T-helper 2 cell treated with Interferon-gamma antibody and Interleukin-4, amounts not matched to agents 100 ng/mL and 5 ng/mL, for 36 hours (primary cell): ENCODE measurements around the gene SERPINA3. TPM values are rescaled to one million over a fixed set of nuclear protein-coding genes. Genes with fewer than 3 reads are reported as not detected.
"Not testable (repeated sequence)": the region's sequence is repeated elsewhere in the genome, so short reads cannot be mapped to it uniquely, and the experiment has no call there.

ENCODE experiments used
- intact Hi-C: fragments of 100-400 bp; cut with micrococcal nuclease; formaldehyde crosslinking; loops from one replicate; pipeline ENCODE4 v1.15.1; 2023
- total RNA-seq: library from RNA; stranded (reverse); gene quantifications from 2 replicates; pipeline ENCODE4 v1.2.3, GENCODE V29; 2022

SERPINA3 gene
- not detected in 2 replicates for total RNA-seq

GRCh38 chr14:94612174-94612573 is at the start of gene SERPINA3:
Gene SERPINA3 (plus strand): TSS chr14:94612391. CDS start chr14:94614442, 2,051 bp downstream.
- intact Hi-C loops = no loop called here

- intact Hi-C loops = no loop called here
Measured at GRCh38 chr14:94562941-94563883, 49.0 kb upstream of the SERPINA3 start.

GRCh38 chr14:94564381-94564780 is 47.8 kb upstream of the SERPINA3 start:
- intact Hi-C loops = no loop called here

GRCh38 chr14:94568186-94568585 is 44.0 kb upstream of the SERPINA3 start:
- intact Hi-C loops = no loop called here

- intact Hi-C loops = no loop called here
Measured at GRCh38 chr14:94569381-94570001, 42.7 kb upstream of the SERPINA3 start.

- intact Hi-C loops = no loop called here
Measured at GRCh38 chr14:94570002-94570400, 42.2 kb upstream of the SERPINA3 start.

- intact Hi-C loops = no loop called here
Measured at GRCh38 chr14:94570440-94570839, 41.8 kb upstream of the SERPINA3 start.

- intact Hi-C loops = no loop called here
Measured at GRCh38 chr14:94571395-94571794, 40.8 kb upstream of the SERPINA3 start.

GRCh38 chr14:94571950-94572349 is 40.2 kb upstream of the SERPINA3 start:
- intact Hi-C loops = no loop called here

- intact Hi-C loops = no loop called here
Measured at GRCh38 chr14:94572637-94573303, 39.4 kb upstream of the SERPINA3 start.

GRCh38 chr14:94573475-94574277 is 38.5 kb upstream of the SERPINA3 start:
- intact Hi-C loops = no loop called here

- intact Hi-C loops = no loop called here
Measured at GRCh38 chr14:94574336-94574735, 37.9 kb upstream of the SERPINA3 start.

GRCh38 chr14:94575730-94576585 is 36.2 kb upstream of the SERPINA3 start:
- intact Hi-C loops = no loop called here

- intact Hi-C loops = not testable (repeated sequence)
Measured at GRCh38 chr14:94577472-94577871, 34.7 kb upstream of the SERPINA3 start.

GRCh38 chr14:94578712-94579111 is 33.5 kb upstream of the SERPINA3 start:
- intact Hi-C loops = no loop called here

GRCh38 chr14:94581127-94581999 is 30.8 kb upstream of the SERPINA3 start, which contains the start of gene SERPINA5:
Gene SERPINA5 (plus strand): TSS chr14:94581426. CDS start chr14:94587363, 5,937 bp downstream.
- intact Hi-C loops = no loop called here

- intact Hi-C loops = no loop called here
Measured at GRCh38 chr14:94582199-94582750, 29.9 kb upstream of the SERPINA3 start.

GRCh38 chr14:94582851-94583250 is 29.3 kb upstream of the SERPINA3 start:
- intact Hi-C loops = no loop called here

- intact Hi-C loops = no loop called here
Measured at GRCh38 chr14:94583557-94583956, 28.6 kb upstream of the SERPINA3 start.
